HG03039 (cell line): Measurements from ENCODE around the gene FASN.

Experiments
- ATAC-seq: cut with Tn5 transposase; IDR thresholded peaks from one replicate; pipeline ENCODE4 v1.9.1; 2021; ENCODE audit warnings: mild to moderate bottlenecking, moderate library complexity; ENCODE audit not compliant: unreplicated experiment

Gene FASN

GRCh38 chr17:82059272-82060000, 38.6 kb downstream of the FASN start:
- ATAC-seq, result no peak

DNA sequence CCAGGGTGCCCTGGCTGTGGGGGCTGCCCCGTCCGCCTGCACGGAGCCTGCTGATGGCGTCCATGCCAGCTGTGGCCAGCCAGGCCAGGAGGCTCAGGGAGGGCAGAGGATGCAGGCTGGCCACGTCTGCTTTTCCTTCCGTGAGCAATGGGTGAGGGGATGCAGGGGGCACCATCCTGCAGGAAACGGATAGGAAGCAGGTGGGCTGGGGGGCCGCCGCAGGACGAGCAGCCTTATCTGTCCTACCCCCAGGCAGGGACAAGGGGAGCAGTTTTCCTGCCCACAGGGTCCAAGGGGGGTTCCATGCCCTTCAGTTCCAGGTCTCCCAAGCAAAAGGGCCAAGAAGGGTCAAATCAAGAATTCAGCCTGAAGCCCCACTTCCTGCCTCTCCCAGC, 39.2 kb downstream of the FASN start:
- no peak for ATAC-seq

- ATAC-seq, result no peak
These were observed 39.7 kb downstream of the FASN start for GRCh38 chr17:82058230-82058854.

DNA sequence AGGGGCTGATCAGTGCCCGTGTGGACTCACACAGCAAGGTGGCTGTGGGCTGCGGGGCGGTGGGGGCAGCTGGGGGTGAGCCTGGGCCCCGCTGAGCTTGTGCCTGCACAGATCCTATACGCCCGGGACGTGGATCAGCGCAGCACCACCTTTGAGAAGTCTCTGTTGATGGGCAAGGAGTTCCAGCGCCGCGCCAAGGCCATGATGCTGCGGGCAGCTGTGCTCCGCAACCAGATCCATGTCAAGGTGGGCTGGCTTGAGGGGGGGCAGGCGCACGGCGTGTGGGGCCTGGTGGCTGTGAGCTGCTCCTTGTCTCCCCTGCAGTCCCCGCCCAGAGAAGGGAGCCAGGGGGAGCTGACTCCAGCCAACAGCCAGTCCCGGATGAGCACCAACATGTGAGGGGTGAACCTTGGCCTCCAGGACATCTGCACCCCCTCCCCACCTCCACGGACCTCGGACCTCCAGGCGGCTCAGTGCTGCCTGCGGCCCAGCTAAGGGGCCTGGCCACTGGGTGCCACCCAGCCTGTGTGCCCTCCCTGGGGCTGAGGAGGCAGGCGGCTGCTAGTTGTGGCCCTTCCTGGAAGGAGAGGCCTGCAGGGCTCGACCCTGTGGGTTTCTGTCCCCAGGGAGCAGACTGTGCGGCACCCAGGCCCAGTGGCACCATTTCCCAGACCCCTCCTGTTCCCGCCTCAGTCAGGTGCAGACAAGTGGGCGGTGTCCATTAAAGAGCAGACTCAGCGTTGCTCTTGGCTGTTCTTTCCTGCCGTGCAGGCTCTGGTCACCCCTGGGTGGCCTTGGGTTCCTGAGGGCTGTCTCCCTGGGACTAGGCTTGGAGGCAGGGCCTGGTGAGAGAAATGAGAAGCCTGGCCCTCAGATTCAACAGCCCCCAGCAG, 41.1 kb downstream of the FASN start:
- no peak for ATAC-seq

DNA sequence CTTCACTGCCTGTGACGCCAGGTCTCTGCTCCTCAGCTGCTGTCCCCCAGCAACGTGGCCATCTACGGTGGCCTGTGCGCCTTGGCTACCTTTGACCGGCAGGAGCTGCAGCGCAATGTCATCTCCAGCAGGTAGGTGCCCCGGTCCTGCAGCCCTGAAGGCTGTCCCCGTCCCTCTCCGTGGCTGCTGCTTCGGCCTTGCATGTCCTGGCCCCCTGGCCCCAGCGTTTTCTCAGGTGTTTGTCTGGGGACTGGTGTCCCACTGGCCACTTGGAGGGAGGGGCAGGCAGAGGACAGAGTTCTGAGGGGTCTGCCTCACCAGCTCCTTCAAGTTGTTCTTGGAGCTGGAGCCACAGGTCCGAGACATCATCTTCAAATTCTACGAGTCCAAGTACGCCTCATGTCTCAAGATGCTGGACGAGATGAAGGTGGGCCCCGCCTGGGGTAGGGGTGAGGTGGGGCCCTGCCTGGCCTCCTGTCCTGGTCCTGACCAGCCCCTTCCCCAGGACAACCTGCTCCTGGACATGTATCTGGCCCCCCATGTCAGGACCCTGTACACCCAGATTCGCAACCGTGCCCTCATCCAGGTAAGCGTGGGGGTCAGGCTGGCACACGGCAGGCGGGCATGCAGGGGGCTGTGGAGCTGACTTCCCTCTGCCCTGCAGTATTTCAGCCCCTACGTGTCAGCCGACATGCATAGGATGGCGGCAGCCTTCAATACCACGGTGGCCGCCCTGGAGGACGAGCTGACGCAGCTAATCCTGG, 41.9 kb downstream of the FASN start:
- ATAC-seq, result no peak

DNA sequence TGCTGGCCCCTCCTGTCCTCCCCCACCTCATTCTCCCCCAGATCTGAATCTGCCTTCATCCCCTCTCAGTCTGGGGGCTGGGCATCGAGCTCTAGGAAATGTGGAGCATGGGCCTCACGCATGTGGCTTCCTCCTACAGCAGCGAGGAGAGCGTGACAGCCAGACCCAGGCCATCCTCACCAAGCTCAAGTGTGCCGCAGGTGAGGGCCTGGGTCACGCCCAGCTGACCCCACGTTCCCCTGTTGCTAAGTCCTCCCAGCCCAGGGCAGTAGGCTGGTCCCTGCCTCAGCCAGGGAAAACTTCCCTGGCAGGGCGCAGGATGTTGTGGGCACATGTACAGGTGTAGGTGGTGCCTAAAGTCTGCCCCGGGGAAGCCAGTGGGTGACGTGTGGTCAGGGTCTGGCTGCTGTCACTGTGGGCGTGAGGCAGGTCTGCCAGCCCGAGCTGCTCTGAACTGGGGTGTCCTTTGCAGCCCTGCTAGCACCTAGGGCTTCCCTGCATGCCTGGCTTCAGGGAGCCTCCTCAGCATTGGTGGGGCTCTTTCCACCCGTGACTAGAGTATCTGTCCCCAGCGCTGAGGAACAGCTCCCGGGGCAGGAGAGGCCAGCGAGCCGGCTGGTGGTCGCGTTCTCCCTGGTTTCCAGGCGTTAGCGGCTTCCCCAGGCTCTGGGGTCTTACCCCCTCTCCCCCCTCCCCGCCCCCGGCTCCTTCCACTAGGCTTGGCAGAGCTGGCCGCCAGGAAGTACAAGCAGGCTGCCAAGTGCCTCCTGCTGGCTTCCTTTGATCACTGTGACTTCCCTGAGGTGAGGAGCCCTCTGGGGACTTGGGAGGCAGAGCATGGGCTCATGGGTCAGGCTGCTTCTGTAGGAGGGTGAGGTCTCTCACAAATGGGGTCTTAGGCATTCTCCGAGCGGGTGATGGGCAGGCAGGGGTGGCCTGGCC, 42.7 kb downstream of the FASN start:
- ATAC-seq, result no peak

DNA sequence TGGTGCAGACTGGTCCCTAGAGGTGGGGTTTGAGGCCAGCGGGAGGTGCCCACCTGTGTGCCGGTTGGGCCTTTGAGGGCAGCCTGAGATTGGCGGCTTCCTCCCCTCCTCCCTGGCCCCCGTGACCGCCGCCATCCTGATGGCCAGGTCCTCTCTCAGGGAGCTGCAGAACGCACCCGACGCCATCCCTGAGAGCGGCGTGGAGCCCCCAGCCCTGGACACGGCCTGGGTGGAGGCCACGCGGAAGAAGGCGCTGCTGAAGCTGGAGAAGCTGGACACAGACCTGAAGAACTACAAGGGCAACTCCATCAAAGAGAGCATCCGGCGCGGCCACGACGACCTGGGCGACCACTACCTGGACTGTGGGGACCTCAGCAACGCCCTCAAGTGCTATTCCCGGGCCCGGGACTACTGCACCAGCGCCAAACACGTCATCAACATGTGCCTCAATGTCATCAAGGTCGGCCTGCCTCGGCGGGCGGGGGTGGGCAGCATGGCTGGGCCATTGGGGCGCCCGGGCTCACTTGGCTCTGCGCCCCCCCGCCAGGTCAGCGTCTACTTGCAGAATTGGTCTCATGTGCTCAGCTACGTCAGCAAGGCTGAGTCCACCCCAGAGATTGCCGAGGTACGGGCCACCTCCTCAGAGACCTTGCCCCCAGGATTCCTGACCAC, 43.5 kb downstream of the FASN start:
- no peak for ATAC-seq

GRCh38 chr17:82053556-82054263, 44.3 kb downstream of the FASN start:
- ATAC-seq, result no peak

DNA sequence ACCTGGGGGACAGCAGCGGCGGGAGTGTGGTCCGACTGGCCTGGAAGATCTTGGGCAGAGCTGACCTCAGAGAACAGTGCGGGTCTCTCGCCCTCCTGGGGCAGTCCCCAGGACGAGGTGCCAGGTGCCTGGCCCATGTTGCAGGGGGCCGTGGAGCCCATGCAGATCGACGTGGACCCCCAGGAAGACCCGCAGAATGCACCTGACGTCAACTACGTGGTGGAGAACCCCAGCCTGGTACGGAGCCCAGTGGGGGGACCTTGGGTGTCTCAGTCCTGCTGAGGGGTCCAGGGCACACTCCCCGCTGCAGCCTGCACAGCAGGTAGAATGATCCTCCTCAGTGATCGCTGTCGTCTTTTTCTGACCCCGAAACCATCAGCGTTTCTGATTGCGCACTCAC, 44.9 kb downstream of the FASN start:
- no peak for ATAC-seq

DNA sequence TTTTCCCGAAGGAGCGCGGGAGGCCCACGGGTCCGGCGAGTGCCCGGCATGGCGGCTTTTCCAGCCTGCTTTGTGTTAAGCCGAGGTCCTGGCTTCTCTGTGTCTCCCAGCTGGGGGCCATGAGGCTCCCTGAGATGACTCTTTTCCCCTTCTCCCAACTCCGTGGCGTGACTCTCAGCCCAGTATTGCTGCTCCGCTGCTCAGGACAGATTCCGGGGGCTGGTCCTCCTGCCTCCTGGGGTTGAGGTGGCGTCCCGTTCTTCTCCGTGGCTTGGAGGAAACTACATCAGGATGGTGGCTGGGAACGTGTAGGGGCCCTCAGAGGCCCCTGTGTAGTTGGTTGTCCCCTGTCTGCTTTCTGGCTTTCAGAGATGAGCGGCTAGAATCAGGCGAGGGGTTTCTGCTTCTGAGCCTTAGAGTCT, 45.4 kb downstream of the FASN start:
- no peak for ATAC-seq

GRCh38 chr17:82051776-82052637, 46.0 kb downstream of the FASN start, which contains the start of the genes GPS1 and RFNG:
TSS of gene GPS1 (plus strand) at chr17:82051898. CDS start at chr17:82051932, 34 bp downstream.
TSS of gene RFNG (minus strand) at chr17:82051811. CDS start at chr17:82051766, 45 bp downstream.
- no peak for ATAC-seq

- ATAC-seq, result no peak
These were observed 47.0 kb downstream of the FASN start for GRCh38 chr17:82050761-82051641.

- ATAC-seq, result no peak
These were observed 47.8 kb downstream of the FASN start for GRCh38 chr17:82050152-82050760.

DNA sequence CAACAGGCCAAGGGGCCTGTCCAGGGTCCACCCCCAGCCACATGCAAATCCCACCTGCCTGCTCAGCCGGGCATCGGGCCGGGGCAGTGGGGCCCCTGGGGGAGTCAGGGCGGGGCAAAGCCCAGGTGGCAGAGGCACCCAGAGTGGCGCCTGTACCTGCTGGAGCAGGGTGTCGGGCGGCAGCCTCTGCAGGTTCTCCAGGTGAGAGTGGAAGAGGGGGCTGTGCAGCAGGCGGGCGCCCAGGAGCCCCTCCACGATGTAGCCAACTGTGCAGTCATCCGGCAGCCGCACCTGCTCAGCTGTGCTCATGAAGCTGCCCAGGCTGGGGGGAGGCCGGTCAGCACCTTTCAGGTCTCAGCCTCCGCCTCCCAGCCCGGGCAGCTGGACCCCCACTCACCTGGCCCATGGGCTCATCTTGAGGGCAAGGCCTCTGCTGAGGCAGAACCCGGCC, 48.5 kb downstream of the FASN start:
- ATAC-seq, result no peak

- ATAC-seq, result no peak
These were observed 48.9 kb downstream of the FASN start for GRCh38 chr17:82049106-82049505.

DNA sequence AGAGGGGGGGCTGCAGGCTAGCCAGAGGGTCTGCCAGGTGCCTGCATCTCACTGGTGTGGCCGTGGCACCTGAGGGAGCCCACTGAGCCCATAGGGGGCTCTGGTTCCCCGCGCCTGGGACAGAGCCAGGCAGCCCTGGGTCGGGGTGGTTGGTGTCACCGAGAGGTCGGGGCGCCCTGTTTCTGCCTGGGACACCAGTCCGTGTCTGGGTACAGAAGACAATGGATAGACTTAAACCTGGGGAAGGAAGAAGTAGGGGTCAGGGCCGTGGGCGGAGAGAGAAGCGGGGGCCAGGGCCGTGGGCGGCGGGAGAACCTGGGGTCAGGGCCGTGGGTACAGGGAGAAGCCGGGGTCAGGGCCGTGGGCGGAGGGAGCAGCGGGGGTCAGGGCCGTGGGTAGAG, 49.5 kb downstream of the FASN start:
- no peak for ATAC-seq
